Measurements from ENCODE around the gene MEGF11.

The MEGF11 gene

DNA sequence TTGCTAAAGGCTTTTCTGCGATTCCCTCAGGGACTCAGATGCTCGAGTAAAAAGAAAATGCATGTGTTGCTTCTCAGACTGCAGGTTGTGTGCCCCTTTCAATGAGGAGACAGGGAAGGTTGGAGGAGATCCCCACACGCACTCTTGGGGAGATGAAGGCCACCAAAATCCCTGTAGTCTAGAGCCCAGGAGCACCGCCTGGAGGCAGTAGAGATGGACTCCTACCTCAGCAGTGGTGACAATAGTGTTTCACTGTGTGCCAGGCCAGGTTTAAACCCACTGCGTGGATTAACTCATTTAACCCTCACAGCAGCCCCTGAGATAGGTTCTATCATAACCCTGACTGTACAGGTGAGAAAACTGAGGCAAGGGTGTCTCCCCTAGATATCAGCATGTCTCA, 15.2 kb downstream of the MEGF11 start:
- no peak overlapping the region for H3K27ac Mint-ChIP-seq
- no peaks in the 10 kb centered on the region for H3K4me1 Mint-ChIP-seq
- no peaks in the 10 kb centered on the region for H3K36me3 Mint-ChIP-seq (ENCODE audit: low read depth)
- H3K4me3 Mint-ChIP-seq = no peak overlapping the region
- no peaks in the 10 kb centered on the region for H3K9me3 Mint-ChIP-seq
- TF ChIP-seq, protein P1, sequence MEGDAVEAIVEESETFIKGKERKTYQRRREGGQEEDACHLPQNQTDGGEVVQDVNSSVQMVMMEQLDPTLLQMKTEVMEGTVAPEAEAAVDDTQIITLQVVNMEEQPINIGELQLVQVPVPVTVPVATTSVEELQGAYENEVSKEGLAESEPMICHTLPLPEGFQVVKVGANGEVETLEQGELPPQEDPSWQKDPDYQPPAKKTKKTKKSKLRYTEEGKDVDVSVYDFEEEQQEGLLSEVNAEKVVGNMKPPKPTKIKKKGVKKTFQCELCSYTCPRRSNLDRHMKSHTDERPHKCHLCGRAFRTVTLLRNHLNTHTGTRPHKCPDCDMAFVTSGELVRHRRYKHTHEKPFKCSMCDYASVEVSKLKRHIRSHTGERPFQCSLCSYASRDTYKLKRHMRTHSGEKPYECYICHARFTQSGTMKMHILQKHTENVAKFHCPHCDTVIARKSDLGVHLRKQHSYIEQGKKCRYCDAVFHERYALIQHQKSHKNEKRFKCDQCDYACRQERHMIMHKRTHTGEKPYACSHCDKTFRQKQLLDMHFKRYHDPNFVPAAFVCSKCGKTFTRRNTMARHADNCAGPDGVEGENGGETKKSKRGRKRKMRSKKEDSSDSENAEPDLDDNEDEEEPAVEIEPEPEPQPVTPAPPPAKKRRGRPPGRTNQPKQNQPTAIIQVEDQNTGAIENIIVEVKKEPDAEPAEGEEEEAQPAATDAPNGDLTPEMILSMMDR (IDR thresholded peaks at IDR 0.05; ENCODE audit: unreplicated experiment in 3 of 3) = no peak
- peaks cover 47% of the 10 kb centered on the region for H3K27me3 Mint-ChIP-seq (ENCODE audit: low read depth)

GRCh38 chr15:66237513-66238235, 15.9 kb downstream of the MEGF11 start:
- Mint-ChIP-seq H3K4me3 (no peak overlapping the region), H3K9me3 (no peaks in the 10 kb centered on the region), H3K27me3 (ENCODE audit: low read depth) (peaks cover 47% of the 10 kb centered on the region), H3K4me1 (no peaks in the 10 kb centered on the region), H3K36me3 (ENCODE audit: low read depth) (no peaks in the 10 kb centered on the region), H3K27ac (no peak overlapping the region)
- TF ChIP-seq, protein P1 (IDR thresholded peaks at IDR 0.05; ENCODE audit: unreplicated experiment in 3 of 3) = no peak

DNA sequence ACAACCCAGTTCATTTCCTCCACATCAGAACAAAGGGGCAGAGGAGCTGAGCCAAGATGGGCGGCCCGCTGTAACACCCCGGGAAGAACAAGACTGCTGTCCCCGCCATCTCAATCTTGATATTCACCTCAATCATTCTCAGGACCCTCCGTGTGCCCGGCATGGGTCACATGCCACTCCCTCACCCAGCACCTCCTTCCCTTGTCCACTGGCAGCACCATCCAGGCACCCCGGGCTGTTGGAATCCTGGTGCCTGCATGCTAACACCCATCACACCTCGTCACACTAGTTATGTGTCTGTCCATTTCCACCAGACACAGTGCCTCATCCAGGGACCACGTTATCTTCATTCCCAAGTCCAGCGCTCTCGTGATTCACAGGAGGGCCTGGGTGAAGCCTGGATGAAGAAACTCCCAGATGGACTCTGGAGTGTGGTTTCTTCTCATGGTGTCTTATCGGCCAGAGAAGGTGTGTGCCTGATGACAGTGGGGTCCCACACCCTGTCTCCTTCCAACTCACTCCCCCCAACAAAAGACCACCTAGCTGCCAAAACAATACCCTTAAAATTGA, 16.7 kb downstream of the MEGF11 start:
- Mint-ChIP-seq H3K36me3 (ENCODE audit: low read depth) (no peaks in the 10 kb centered on the region), H3K4me1 (no peaks in the 10 kb centered on the region), H3K27ac (no peak overlapping the region), H3K9me3 (no peaks in the 10 kb centered on the region), H3K27me3 (ENCODE audit: low read depth) (peaks cover 52% of the 10 kb centered on the region), H3K4me3 (no peak overlapping the region)
- TF ChIP-seq, protein P1 (IDR thresholded peaks at IDR 0.05; ENCODE audit: unreplicated experiment in 3 of 3) = no peak

DNA sequence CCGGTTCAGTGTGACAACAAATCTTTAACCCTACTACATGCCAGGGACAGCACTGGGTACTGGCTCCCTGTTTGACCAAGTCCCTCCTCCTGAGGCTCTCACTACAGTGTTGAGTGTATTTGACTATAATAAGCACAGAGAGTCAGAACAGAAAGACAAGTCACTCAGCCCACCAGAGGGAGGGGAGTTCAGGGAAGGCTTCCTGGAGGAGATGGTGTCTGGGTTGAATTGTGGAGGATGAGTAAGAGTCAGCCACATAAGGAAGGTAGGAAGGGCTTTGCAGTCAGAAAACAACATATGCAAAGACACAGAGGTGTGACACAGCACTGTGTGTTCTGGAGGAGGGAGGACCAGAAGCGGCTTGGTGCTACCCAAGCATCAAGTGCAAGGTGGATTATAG, 17.7 kb downstream of the MEGF11 start:
- no peak overlapping the region for H3K4me3 Mint-ChIP-seq
- H3K27ac Mint-ChIP-seq = no peak overlapping the region
- H3K9me3 Mint-ChIP-seq = no peaks in the 10 kb centered on the region
- no peaks in the 10 kb centered on the region for H3K4me1 Mint-ChIP-seq
- TF ChIP-seq, protein P1 (IDR thresholded peaks at IDR 0.05; ENCODE audit: unreplicated experiment in 3 of 3) = no peak
- H3K27me3 Mint-ChIP-seq (ENCODE audit: low read depth) = peaks cover 52% of the 10 kb centered on the region
- no peaks in the 10 kb centered on the region for H3K36me3 Mint-ChIP-seq (ENCODE audit: low read depth)

GRCh38 chr15:66234798-66235197, 18.8 kb downstream of the MEGF11 start:
- peaks cover 5% of the 10 kb centered on the region for H3K4me1 Mint-ChIP-seq

More at GRCh38 chr15:66234798-66235197, 18.8 kb downstream of the MEGF11 start:
- TF ChIP-seq, protein P1 (IDR thresholded peaks at IDR 0.05; ENCODE audit: unreplicated experiment in 3 of 3) = no peak
- no peak overlapping the region for H3K4me3 Mint-ChIP-seq
- H3K27me3 Mint-ChIP-seq (ENCODE audit: low read depth) = peaks cover 51% of the 10 kb centered on the region
- no peaks in the 10 kb centered on the region for H3K9me3 Mint-ChIP-seq
- no peak overlapping the region for H3K27ac Mint-ChIP-seq
- H3K36me3 Mint-ChIP-seq (ENCODE audit: low read depth) = no peaks in the 10 kb centered on the region
